ENCODE measurements around the gene SOS1. TPM values are rescaled to one million over a fixed set of nuclear protein-coding genes. Genes with fewer than 3 reads are reported as not detected.

The SOS1 gene
- total RNA-seq, 1 donor from 2014 or later = 20.6 TPM

- intact Hi-C loops (cut with micrococcal nuclease) = loop anchor here (5.0 kb wide), 1 partner anchor 284 kb away; no protein-coding TSS in a partner anchor
- no peak overlapping the region for H3K27ac ChIP-seq (replicated peaks)
- no peaks in the 10 kb centered on the region for H3K27me3 ChIP-seq (ENCODE audit: low read depth)
- H3K9me3 ChIP-seq (replicated peaks) = no peaks in the 10 kb centered on the region
- no peaks in the 10 kb centered on the region for H3K36me3 ChIP-seq
- no peak for DNase-seq
- H3K4me3 ChIP-seq = no peak overlapping the region
- no peaks in the 10 kb centered on the region for H3K4me1 ChIP-seq
- no peak for TF ChIP-seq CTCF (IDR thresholded peaks at IDR 0.05; ENCODE audit: borderline replicate concordance)
These were observed 172.4 kb downstream of the SOS1 start for GRCh38 chr2:38948387-38948882.

DNA sequence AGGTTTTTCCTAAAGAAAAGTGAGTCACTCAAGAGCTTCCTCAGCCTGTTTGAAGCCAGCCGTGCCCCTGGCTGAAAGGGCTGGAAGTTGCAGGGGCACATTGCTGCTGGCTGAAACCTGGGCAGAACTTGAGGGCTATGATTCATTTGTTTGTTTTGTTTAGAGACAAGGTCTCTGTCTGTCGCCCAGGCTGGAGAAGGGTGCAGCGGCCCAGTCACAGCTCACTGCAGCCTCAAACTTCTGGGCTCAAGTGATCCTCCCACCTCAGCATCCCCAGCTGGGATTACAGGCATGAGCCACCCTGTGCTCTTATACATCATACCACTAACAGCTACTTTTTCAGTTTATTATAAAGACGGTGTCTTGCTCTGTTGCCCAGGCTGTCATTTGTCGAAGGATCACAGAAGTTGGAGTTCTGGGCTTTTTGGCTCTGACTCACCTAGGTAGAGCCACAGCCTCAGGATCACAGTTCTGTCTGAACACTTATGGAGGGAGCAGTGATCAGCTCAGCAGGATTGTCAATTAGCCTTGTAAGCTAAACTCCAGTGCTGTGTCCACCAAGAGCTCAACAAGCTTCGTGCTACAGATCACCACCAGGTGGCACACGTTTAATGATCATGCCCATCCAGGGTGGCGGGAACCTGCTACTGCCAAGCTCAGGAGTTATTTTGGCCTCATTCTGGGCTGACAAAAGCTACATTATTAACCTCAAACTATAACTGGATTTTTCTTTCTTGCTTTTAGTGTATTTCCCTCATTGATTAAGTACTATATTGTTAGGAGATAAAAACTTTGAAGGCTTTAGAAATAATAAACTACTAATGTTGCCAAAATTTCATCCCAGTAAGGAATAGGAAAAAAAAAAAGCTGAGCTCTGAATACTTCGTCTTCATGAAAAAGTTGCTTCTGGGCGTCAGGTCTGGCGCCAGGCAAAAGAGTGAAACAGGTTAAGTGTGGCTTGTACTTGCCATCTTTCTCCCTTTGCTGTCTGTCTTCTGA, 173.3 kb downstream of the SOS1 start:
- no peak overlapping the region for H3K4me3 ChIP-seq
- TF ChIP-seq CTCF (IDR thresholded peaks at IDR 0.05; ENCODE audit: borderline replicate concordance) = peak; percentile 76
- no peaks in the 10 kb centered on the region for H3K36me3 ChIP-seq
- H3K27ac ChIP-seq (replicated peaks) = no peak overlapping the region
- intact Hi-C loops (cut with micrococcal nuclease) = loop anchor here (5.0 kb wide), 1 partner anchor 285 kb away; no protein-coding TSS in a partner anchor
- no peaks in the 10 kb centered on the region for H3K9me3 ChIP-seq (replicated peaks)
- DNase-seq = peak; percentile 46
- H3K27me3 ChIP-seq (ENCODE audit: low read depth) = no peaks in the 10 kb centered on the region
- no peaks in the 10 kb centered on the region for H3K4me1 ChIP-seq

GRCh38 chr2:38945911-38946310, 174.9 kb downstream of the SOS1 start:
- Histone ChIP-seq H3K9me3 (replicated peaks) (no peaks in the 10 kb centered on the region), H3K4me1 (no peaks in the 10 kb centered on the region), H3K36me3 (no peaks in the 10 kb centered on the region), H3K27me3 (ENCODE audit: low read depth) (no peaks in the 10 kb centered on the region), H3K27ac (replicated peaks) (no peak overlapping the region), H3K4me3 (no peak overlapping the region)
- no peak for TF ChIP-seq CTCF (IDR thresholded peaks at IDR 0.05; ENCODE audit: borderline replicate concordance)
- intact Hi-C loops (cut with micrococcal nuclease) = loop anchor here (5.0 kb wide), 1 partner anchor 286 kb away; no protein-coding TSS in a partner anchor
- DNase-seq = no peak

DNA sequence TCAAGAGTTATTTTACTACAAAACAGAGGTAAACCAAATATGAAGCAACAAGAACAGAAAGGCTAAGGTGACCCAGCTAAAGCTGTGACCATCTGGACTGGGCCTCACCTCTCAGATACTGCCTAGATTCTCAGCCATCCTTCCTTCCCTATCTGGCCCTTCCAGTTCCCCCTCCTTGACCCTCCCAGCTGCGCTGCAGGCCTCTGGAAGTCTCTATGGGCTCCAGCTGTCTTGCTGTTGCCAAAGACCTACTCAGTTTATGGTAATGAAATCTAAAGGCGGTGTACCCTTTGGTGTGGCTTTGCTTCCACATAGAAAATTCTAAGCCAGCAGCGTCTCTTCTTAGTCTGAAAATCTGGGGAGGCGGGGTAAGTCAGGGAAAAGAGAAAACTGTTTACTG, 175.5 kb downstream of the SOS1 start:
- Histone ChIP-seq H3K4me1 (no peaks in the 10 kb centered on the region), H3K9me3 (replicated peaks) (no peaks in the 10 kb centered on the region), H3K36me3 (no peaks in the 10 kb centered on the region), H3K27me3 (ENCODE audit: low read depth) (no peaks in the 10 kb centered on the region), H3K4me3 (no peak overlapping the region), H3K27ac (replicated peaks) (no peak overlapping the region)
- intact Hi-C loops (cut with micrococcal nuclease) = loop anchor here (5.0 kb wide), 1 partner anchor 287 kb away; no protein-coding TSS in a partner anchor
- no peak for TF ChIP-seq CTCF (IDR thresholded peaks at IDR 0.05; ENCODE audit: borderline replicate concordance)
- no peak for DNase-seq

- no peak for TF ChIP-seq CTCF (IDR thresholded peaks at IDR 0.05; ENCODE audit: borderline replicate concordance)
- intact Hi-C loops (cut with micrococcal nuclease) = no loop called here
- no peaks in the 10 kb centered on the region for H3K27me3 ChIP-seq (ENCODE audit: low read depth)
These were observed 177.1 kb downstream of the SOS1 start for GRCh38 chr2:38943784-38944183.

More at GRCh38 chr2:38943784-38944183, 177.1 kb downstream of the SOS1 start:
- no peaks in the 10 kb centered on the region for H3K36me3 ChIP-seq
- no peaks in the 10 kb centered on the region for H3K4me1 ChIP-seq
- no peak overlapping the region for H3K27ac ChIP-seq (replicated peaks)
- no peaks in the 10 kb centered on the region for H3K9me3 ChIP-seq (replicated peaks)
- H3K4me3 ChIP-seq = no peak overlapping the region
- DNase-seq = no peak
